Glutamatergic neuron (in vitro differentiated cells): Measurements from ENCODE around the gene EFCAB6. TPM values are rescaled to one million over a fixed set of nuclear protein-coding genes. Genes with fewer than 3 reads are reported as not detected.

Experiments used
- DNase-seq: peaks from one replicate; pipeline ENCODE4 v3.0.0; 2022
- H3K27ac Mint-ChIP-seq: one replicate; pipeline ENCODE4 v1.8.0; 2020; ENCODE audit warnings: mild to moderate bottlenecking, mixed read lengths, inconsistent platforms; ENCODE audit not compliant: unreplicated experiment
- H3K27me3 Mint-ChIP-seq: one replicate; pipeline ENCODE4 v1.8.0; 2020; ENCODE audit warnings: mild to moderate bottlenecking, moderate library complexity, mixed read lengths, inconsistent platforms; ENCODE audit not compliant: unreplicated experiment
- H3K36me3 Mint-ChIP-seq: one replicate; pipeline ENCODE4 v1.8.0; 2020; ENCODE audit warnings: mild to moderate bottlenecking, mixed read lengths, inconsistent platforms; ENCODE audit not compliant: unreplicated experiment
- H3K4me1 Mint-ChIP-seq: one replicate; pipeline ENCODE4 v1.8.0; 2020; ENCODE audit warnings: mild to moderate bottlenecking, low read depth, mixed read lengths, inconsistent platforms; ENCODE audit not compliant: unreplicated experiment
- H3K4me3 Mint-ChIP-seq: one replicate; pipeline ENCODE4 v1.8.0; 2020; ENCODE audit warnings: mild to moderate bottlenecking, mixed read lengths, inconsistent platforms; ENCODE audit not compliant: unreplicated experiment
- H3K9me3 Mint-ChIP-seq: one replicate; pipeline ENCODE4 v1.8.0; 2020; ENCODE audit warnings: mild to moderate bottlenecking, moderate library complexity, mixed read lengths, inconsistent platforms; ENCODE audit not compliant: unreplicated experiment
- CTCF ChIP-seq: fragments of 200-600 bp; sonication (generic); IDR thresholded peaks from one replicate; pipeline ENCODE4 v1.5.0; 2021; ENCODE audit not compliant: partially characterized antibody, unreplicated experiment
- total RNA-seq: library from RNA; stranded (reverse); fragmentation: NEBNext Ultra II Directional; extraction: Animal tissue kit (Norgen Biotek cat#: 25700); gene quantifications from one replicate; pipeline ENCODE4 v1.2.1, GENCODE V29; 2021; ENCODE audit not compliant: unreplicated experiment

Gene EFCAB6
- total RNA-seq, 1 donor from 2014 or later = 0.96 TPM

- H3K27me3 Mint-ChIP-seq = peaks cover 6% of the 10 kb centered on the region
- no peak for TF ChIP-seq CTCF
- no peaks in the 10 kb centered on the region for H3K36me3 Mint-ChIP-seq
- no peak overlapping the region for H3K27ac Mint-ChIP-seq
- no peak overlapping the region for H3K4me3 Mint-ChIP-seq
- DNase-seq = no peak
- H3K4me1 Mint-ChIP-seq = no peaks in the 10 kb centered on the region
- H3K9me3 Mint-ChIP-seq = peaks cover 6% of the 10 kb centered on the region
These were observed 278.3 kb downstream of the EFCAB6 start for GRCh38 chr22:43533656-43534428.

- peaks cover 6% of the 10 kb centered on the region for H3K27me3 Mint-ChIP-seq
- peaks cover 6% of the 10 kb centered on the region for H3K9me3 Mint-ChIP-seq
- no peak overlapping the region for H3K4me3 Mint-ChIP-seq
- no peaks in the 10 kb centered on the region for H3K4me1 Mint-ChIP-seq
- no peak overlapping the region for H3K27ac Mint-ChIP-seq
- no peak for TF ChIP-seq CTCF
- no peak for DNase-seq
- H3K36me3 Mint-ChIP-seq = no peaks in the 10 kb centered on the region
These were observed 279.0 kb downstream of the EFCAB6 start for GRCh38 chr22:43533156-43533530.

GRCh38 chr22:43532301-43533155, 279.6 kb downstream of the EFCAB6 start:
- Mint-ChIP-seq H3K27ac (no peak overlapping the region), H3K4me1 (no peaks in the 10 kb centered on the region), H3K9me3 (peaks cover 6% of the 10 kb centered on the region), H3K27me3 (peaks cover 6% of the 10 kb centered on the region), H3K36me3 (no peaks in the 10 kb centered on the region), H3K4me3 (no peak overlapping the region)
- DNase-seq = no peak
- no peak for TF ChIP-seq CTCF

GRCh38 chr22:43531651-43532050, 280.5 kb downstream of the EFCAB6 start:
- no peaks in the 10 kb centered on the region for H3K4me1 Mint-ChIP-seq
- no peaks in the 10 kb centered on the region for H3K36me3 Mint-ChIP-seq
- H3K27me3 Mint-ChIP-seq = peaks cover 6% of the 10 kb centered on the region
- TF ChIP-seq CTCF = no peak
- DNase-seq = no peak
- no peak overlapping the region for H3K4me3 Mint-ChIP-seq
- H3K9me3 Mint-ChIP-seq = peaks cover 6% of the 10 kb centered on the region
- no peak overlapping the region for H3K27ac Mint-ChIP-seq
